HepG2 (cell line): Measurements from ENCODE around the gene TEX22. TPM values are rescaled to one million over a fixed set of nuclear protein-coding genes. Genes with fewer than 3 reads are reported as not detected.

Source experiments
- AGO2 ChIP-seq: fragments of 200-400 bp; formaldehyde crosslinking; optimal IDR thresholded peaks from 2 replicates; pipeline ENCODE3; 2017; ENCODE audit warnings: mild to moderate bottlenecking, low read depth, low read length, moderate library complexity
- BRCA1 ChIP-seq: sonication (generic); formaldehyde crosslinking; IDR thresholded peaks from 2 replicates; pipeline ENCODE4 v1.4.0; 2020; ENCODE audit warnings: missing genetic modification reagents
- FOSL2 ChIP-seq: sonication (generic); formaldehyde crosslinking; IDR thresholded peaks from 2 replicates; pipeline ENCODE4 v1.4.0; 2020; ENCODE audit warnings: missing genetic modification reagents
- HNRNPLL ChIP-seq: fragments of 200-400 bp; formaldehyde crosslinking; IDR thresholded peaks from 2 replicates; pipeline ENCODE4 v1.6.1; 2017; ENCODE audit warnings: mild to moderate bottlenecking, low read depth, low read length; ENCODE audit not compliant: poor library complexity, severe bottlenecking
- JUND ChIP-seq: sonication (generic); formaldehyde crosslinking; IDR thresholded peaks from 2 replicates; pipeline ENCODE4 v1.8.0; 2022; ENCODE audit warnings: mild to moderate bottlenecking, missing genetic modification reagents
- MAFK ChIP-seq, 2 experiments: IDR thresholded peaks in 1 of 2; conservative IDR thresholded peaks in 1 of 2; 2 replicates each; pipeline ENCODE4 v1.6.1; 2011; ENCODE audit warnings: improper control_type of control experiment in 2 of 2, low read length in 2 of 2
- MTA3 ChIP-seq: sonication (generic); formaldehyde crosslinking; IDR thresholded peaks from 2 replicates; pipeline ENCODE4 v1.4.0; 2020; ENCODE audit warnings: missing genetic modification reagents
- NFIB ChIP-seq: sonication (generic); formaldehyde crosslinking; IDR thresholded peaks from 2 replicates; pipeline ENCODE4 v1.9.0; 2021; ENCODE audit warnings: missing genetic modification reagents, mild to moderate bottlenecking, borderline replicate concordance
- NFIC ChIP-seq: IDR thresholded peaks from 2 replicates; pipeline ENCODE4 v1.6.1; 2012; ENCODE audit warnings: mild to moderate bottlenecking, low read length, inconsistent platforms
- NFYB ChIP-seq: sonication (generic); formaldehyde crosslinking; IDR thresholded peaks from 2 replicates; pipeline ENCODE4 v1.4.0; 2020; ENCODE audit warnings: missing genetic modification reagents
- PITX1 ChIP-seq: sonication (generic); formaldehyde crosslinking; IDR thresholded peaks from 2 replicates; pipeline ENCODE4 v1.5.1; 2020; ENCODE audit warnings: mild to moderate bottlenecking, missing genetic modification reagents
- REPIN1 ChIP-seq: sonication (generic); formaldehyde crosslinking; IDR thresholded peaks from 2 replicates; pipeline ENCODE4 v1.8.0; 2022; ENCODE audit warnings: missing genetic modification reagents, low read depth, mild to moderate bottlenecking, borderline replicate concordance
- SMC3 ChIP-seq: IDR thresholded peaks from 2 replicates; pipeline ENCODE4 v1.6.1; 2011; ENCODE audit warnings: low read length, improper control_type of control experiment
- SNAPC2 ChIP-seq: sonication (generic); formaldehyde crosslinking; IDR thresholded peaks from 2 replicates; pipeline ENCODE4 v1.8.1; 2022; ENCODE audit warnings: mild to moderate bottlenecking, missing genetic modification reagents
- ZFAT ChIP-seq: sonication (generic); formaldehyde crosslinking; conservative IDR thresholded peaks from 2 replicates; pipeline ENCODE4 v1.8.1; 2023; ENCODE audit warnings: missing genetic modification reagents, inconsistent platforms
- ZFY ChIP-seq: sonication (generic); formaldehyde crosslinking; IDR thresholded peaks from 2 replicates; pipeline ENCODE4 v1.4.0; 2020; ENCODE audit warnings: missing genetic modification reagents
- ZNF24 ChIP-seq: fragments of 450-650 bp; IDR thresholded peaks from 2 replicates; pipeline ENCODE4 v1.6.1; 2017; ENCODE audit warnings: antibody characterized with exemption, mild to moderate bottlenecking
- ZNF253 ChIP-seq: sonication (generic); formaldehyde crosslinking; IDR thresholded peaks from 2 replicates; pipeline ENCODE4 v1.8.0; 2022; ENCODE audit warnings: mild to moderate bottlenecking, missing genetic modification reagents, borderline replicate concordance
- ZNF329 ChIP-seq: sonication (generic); formaldehyde crosslinking; IDR thresholded peaks from 2 replicates; pipeline ENCODE4 v1.9.0; 2021; ENCODE audit warnings: low read depth, mild to moderate bottlenecking, missing genetic modification reagents
- ZNF367 ChIP-seq: sonication (generic); formaldehyde crosslinking; IDR thresholded peaks from 2 replicates; pipeline ENCODE4 v1.4.0; 2020; ENCODE audit warnings: missing genetic modification reagents, borderline replicate concordance
- ZNF775 ChIP-seq: sonication (generic); formaldehyde crosslinking; IDR thresholded peaks from 2 replicates; pipeline ENCODE4 v1.4.0; 2020; ENCODE audit warnings: missing genetic modification reagents, mild to moderate bottlenecking, moderate library complexity, borderline replicate concordance
- ZNF788 ChIP-seq: sonication (generic); formaldehyde crosslinking; IDR thresholded peaks from 2 replicates; pipeline ENCODE4 v1.5.0; 2020; ENCODE audit warnings: mild to moderate bottlenecking, missing genetic modification reagents, borderline replicate concordance
- ZNF879 ChIP-seq: sonication (generic); formaldehyde crosslinking; IDR thresholded peaks from 2 replicates; pipeline ENCODE4 v1.8.1; 2023; ENCODE audit warnings: missing genetic modification reagents
- ZSCAN30 ChIP-seq: sonication (generic); formaldehyde crosslinking; IDR thresholded peaks from 2 replicates; pipeline ENCODE4 v1.5.0; 2020; ENCODE audit warnings: mild to moderate bottlenecking, missing genetic modification reagents
- polyA plus RNA-seq, 8 experiments: library from polyadenylated mRNA; depleted of rRNA in 3 of 8; stranded (reverse) in 7 of 8; unstranded in 1 of 8; fragments of >200 nt; fragmentation: Illumina TruSeq in 4 of 8; extraction: Trizol in 4 of 8; gene quantifications; 2 replicates each; pipeline versions ENCODE4 v1.2.1 to v1.2.3, GENCODE V29; 2011 to 2016; ENCODE audit warnings: low read depth in 4 of 8, missing spikeins in 1 of 8, mixed read lengths in 1 of 8; ENCODE audit not compliant: insufficient read depth in 1 of 8
- total RNA-seq, 5 experiments: library from RNA; depleted of rRNA; stranded (reverse); fragments of >200 nt; fragmentation: Illumina TruSeq; extraction: Trizol; gene quantifications; 2 replicates each; pipeline ENCODE4 v1.2.3, GENCODE V29; 2016; ENCODE audit warnings: low read depth in 1 of 5
- TF ChIP-seq, protein P1 (sequence below): IDR thresholded peaks from 2 replicates; pipeline ENCODE4 v1.6.1; 2016; ENCODE audit warnings: mild to moderate bottlenecking, missing biosample characterization, missing genetic modification reagents
- TF ChIP-seq, protein P2 (sequence below): sonication (generic); formaldehyde crosslinking; IDR thresholded peaks from 2 replicates; pipeline ENCODE4 v1.4.0; 2020; ENCODE audit warnings: low read depth, mild to moderate bottlenecking, missing genetic modification reagents
- TF ChIP-seq, protein P3 (sequence below): sonication (generic); formaldehyde crosslinking; IDR thresholded peaks from 2 replicates; pipeline ENCODE4 v1.4.0; 2020; ENCODE audit warnings: missing genetic modification reagents, borderline replicate concordance

Gene TEX22
- total and polyA plus RNA-seq, 2 of the 13 experiments (the other 11 are each of a cell fraction or from before 2014, with no cell fraction given), result 0.07 to 0.27 TPM

DNA sequence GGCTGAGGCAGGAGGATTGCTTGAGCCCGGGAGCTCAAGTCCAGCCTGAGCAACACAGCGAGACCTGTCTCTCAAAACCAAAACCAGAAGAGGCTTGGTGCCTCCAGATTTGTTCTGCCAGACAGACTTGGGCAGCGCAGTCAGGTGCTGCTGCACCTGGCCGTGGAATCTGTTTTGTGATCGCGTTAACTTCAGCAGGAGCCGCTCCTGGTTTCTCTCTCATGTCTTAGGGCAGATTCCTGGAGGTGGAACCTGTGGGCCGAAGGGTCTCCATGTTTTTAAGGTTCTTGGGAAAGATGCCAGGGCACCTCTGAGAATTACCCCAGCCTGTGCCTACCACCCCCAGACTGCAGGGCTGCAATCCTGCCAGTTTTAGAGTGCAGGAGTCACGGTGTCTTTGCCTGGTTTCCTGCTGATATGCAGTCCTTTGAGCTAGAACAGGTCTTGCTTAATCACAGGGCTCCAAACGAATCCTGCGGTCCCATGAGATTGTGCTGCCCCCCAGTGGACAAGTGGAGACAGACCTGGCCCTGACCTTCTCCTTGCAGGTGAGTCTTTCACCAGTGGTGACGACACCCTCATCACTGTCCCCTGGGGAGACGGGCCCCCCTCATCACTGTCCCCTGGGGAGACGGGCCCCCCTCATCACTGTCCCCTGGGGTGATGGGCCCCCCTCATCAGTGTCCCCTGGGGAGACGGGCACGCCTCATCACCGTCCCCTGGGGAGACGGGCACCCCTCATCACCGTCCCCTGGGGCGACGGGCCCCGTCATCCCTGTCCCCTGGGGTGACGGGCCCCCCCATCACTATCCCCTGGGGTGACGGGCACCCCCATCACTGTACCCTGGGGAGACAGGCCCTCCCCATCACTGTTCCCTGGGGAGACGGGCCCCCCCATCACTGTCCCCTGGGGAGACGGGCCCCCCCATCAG lies 46.2 kb upstream of the TEX22 start (continued):
- TF ChIP-seq NFYB (CRISPR knock-in tag), result no peak
- no peak for TF ChIP-seq ZSCAN30 (CRISPR knock-in tag)
- TF ChIP-seq, protein P1, sequence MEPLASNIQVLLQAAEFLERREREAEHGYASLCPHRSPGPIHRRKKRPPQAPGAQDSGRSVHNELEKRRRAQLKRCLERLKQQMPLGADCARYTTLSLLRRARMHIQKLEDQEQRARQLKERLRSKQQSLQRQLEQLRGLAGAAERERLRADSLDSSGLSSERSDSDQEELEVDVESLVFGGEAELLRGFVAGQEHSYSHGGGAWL (CRISPR knock-in tag), result no peak
- peak; percentile 25; the same call in 1 of the 2 replicates for TF ChIP-seq PITX1 (CRISPR knock-in tag)
- no peak for TF ChIP-seq ZNF367 (CRISPR knock-in tag)
- no peak for TF ChIP-seq NFIC
- TF ChIP-seq ZNF329 (CRISPR knock-in tag), result no peak
- TF ChIP-seq ZNF775 (CRISPR knock-in tag), result no peak
- TF ChIP-seq, protein P2, sequence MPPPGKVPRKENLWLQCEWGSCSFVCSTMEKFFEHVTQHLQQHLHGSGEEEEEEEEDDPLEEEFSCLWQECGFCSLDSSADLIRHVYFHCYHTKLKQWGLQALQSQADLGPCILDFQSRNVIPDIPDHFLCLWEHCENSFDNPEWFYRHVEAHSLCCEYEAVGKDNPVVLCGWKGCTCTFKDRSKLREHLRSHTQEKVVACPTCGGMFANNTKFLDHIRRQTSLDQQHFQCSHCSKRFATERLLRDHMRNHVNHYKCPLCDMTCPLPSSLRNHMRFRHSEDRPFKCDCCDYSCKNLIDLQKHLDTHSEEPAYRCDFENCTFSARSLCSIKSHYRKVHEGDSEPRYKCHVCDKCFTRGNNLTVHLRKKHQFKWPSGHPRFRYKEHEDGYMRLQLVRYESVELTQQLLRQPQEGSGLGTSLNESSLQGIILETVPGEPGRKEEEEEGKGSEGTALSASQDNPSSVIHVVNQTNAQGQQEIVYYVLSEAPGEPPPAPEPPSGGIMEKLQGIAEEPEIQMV (CRISPR knock-in tag), result no peak
- TF ChIP-seq ZFAT (CRISPR knock-in tag), result no peak
- peak; percentile 54; the same call in 1 of the 2 replicates for TF ChIP-seq FOSL2 (CRISPR knock-in tag)
- TF ChIP-seq ZNF24, result no peak
- TF ChIP-seq REPIN1, result peak; percentile 67; the same call in 1 of the 2 replicates
- TF ChIP-seq AGO2, result peak; percentile 25
- TF ChIP-seq ZNF253 (CRISPR knock-in tag), result no peak
- peak; percentile 54; the same call in 1 of the 2 replicates for TF ChIP-seq ZNF788
- TF ChIP-seq SMC3, result peak; percentile 95
- TF ChIP-seq NFIB (CRISPR knock-in tag), result no peak
- TF ChIP-seq ZFY (CRISPR knock-in tag), result no peak
- no peak for TF ChIP-seq BRCA1 (CRISPR knock-in tag)
- TF ChIP-seq, protein P3, sequence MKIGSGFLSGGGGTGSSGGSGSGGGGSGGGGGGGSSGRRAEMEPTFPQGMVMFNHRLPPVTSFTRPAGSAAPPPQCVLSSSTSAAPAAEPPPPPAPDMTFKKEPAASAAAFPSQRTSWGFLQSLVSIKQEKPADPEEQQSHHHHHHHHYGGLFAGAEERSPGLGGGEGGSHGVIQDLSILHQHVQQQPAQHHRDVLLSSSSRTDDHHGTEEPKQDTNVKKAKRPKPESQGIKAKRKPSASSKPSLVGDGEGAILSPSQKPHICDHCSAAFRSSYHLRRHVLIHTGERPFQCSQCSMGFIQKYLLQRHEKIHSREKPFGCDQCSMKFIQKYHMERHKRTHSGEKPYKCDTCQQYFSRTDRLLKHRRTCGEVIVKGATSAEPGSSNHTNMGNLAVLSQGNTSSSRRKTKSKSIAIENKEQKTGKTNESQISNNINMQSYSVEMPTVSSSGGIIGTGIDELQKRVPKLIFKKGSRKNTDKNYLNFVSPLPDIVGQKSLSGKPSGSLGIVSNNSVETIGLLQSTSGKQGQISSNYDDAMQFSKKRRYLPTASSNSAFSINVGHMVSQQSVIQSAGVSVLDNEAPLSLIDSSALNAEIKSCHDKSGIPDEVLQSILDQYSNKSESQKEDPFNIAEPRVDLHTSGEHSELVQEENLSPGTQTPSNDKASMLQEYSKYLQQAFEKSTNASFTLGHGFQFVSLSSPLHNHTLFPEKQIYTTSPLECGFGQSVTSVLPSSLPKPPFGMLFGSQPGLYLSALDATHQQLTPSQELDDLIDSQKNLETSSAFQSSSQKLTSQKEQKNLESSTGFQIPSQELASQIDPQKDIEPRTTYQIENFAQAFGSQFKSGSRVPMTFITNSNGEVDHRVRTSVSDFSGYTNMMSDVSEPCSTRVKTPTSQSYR, result no peak
- no peak for TF ChIP-seq HNRNPLL
- TF ChIP-seq SNAPC2, result no peak
- no peak for TF ChIP-seq JUND (CRISPR knock-in tag)
- no peak for TF ChIP-seq ZNF879 (CRISPR knock-in tag)
- no peak for TF ChIP-seq MAFK (conservative IDR thresholded peaks at IDR 0.05 in 1 of 2, IDR thresholded peaks at IDR 0.05 in 1 of 2; ENCODE audit: low read length in 2 of 2)
- TF ChIP-seq MTA3 (CRISPR knock-in tag), result no peak
